DOHH2 (cell line): ENCODE data around the gene L3MBTL1.

Source experiments
- EZH2phosphoT487 ChIP-seq: fragments of 200-600 bp; sonication (generic); IDR thresholded peaks from 2 replicates; pipeline ENCODE4 v1.6.1; 2017; ENCODE audit warnings: borderline replicate concordance, mild to moderate bottlenecking, antibody characterized with exemption, low read length, moderate library complexity, mixed read lengths
- TF ChIP-seq, protein P1 (sequence below): fragments of 200-600 bp; sonication (generic); IDR thresholded peaks from one replicate; pipeline ENCODE4 v1.5.1; 2014; ENCODE audit warnings: antibody characterized with exemption, mild to moderate bottlenecking, low read depth, low read length; ENCODE audit not compliant: poor library complexity, severe bottlenecking

GRCh38 chr20:43539975-43540672 lies 32.6 kb downstream of the L3MBTL1 start:
- TF ChIP-seq, protein P1, sequence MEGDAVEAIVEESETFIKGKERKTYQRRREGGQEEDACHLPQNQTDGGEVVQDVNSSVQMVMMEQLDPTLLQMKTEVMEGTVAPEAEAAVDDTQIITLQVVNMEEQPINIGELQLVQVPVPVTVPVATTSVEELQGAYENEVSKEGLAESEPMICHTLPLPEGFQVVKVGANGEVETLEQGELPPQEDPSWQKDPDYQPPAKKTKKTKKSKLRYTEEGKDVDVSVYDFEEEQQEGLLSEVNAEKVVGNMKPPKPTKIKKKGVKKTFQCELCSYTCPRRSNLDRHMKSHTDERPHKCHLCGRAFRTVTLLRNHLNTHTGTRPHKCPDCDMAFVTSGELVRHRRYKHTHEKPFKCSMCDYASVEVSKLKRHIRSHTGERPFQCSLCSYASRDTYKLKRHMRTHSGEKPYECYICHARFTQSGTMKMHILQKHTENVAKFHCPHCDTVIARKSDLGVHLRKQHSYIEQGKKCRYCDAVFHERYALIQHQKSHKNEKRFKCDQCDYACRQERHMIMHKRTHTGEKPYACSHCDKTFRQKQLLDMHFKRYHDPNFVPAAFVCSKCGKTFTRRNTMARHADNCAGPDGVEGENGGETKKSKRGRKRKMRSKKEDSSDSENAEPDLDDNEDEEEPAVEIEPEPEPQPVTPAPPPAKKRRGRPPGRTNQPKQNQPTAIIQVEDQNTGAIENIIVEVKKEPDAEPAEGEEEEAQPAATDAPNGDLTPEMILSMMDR = no peak
- TF ChIP-seq EZH2phosphoT487 = no peak
